ENCODE data around the gene TMEM231.

- TF ChIP-seq, protein P1, sequence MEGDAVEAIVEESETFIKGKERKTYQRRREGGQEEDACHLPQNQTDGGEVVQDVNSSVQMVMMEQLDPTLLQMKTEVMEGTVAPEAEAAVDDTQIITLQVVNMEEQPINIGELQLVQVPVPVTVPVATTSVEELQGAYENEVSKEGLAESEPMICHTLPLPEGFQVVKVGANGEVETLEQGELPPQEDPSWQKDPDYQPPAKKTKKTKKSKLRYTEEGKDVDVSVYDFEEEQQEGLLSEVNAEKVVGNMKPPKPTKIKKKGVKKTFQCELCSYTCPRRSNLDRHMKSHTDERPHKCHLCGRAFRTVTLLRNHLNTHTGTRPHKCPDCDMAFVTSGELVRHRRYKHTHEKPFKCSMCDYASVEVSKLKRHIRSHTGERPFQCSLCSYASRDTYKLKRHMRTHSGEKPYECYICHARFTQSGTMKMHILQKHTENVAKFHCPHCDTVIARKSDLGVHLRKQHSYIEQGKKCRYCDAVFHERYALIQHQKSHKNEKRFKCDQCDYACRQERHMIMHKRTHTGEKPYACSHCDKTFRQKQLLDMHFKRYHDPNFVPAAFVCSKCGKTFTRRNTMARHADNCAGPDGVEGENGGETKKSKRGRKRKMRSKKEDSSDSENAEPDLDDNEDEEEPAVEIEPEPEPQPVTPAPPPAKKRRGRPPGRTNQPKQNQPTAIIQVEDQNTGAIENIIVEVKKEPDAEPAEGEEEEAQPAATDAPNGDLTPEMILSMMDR (IDR thresholded peaks at IDR 0.05) = no peak
- TF ChIP-seq POLR2AphosphoS5 (IDR thresholded peaks at IDR 0.05) (no peak), POLR2A (IDR thresholded peaks at IDR 0.05) (no peak)
Measured at GRCh38 chr16:75575958-75576357, 19.9 kb upstream of the TMEM231 start.

Data from transverse colon (tissue), 4 donors.